ENCODE results near the gene CHMP4B.

DNA sequence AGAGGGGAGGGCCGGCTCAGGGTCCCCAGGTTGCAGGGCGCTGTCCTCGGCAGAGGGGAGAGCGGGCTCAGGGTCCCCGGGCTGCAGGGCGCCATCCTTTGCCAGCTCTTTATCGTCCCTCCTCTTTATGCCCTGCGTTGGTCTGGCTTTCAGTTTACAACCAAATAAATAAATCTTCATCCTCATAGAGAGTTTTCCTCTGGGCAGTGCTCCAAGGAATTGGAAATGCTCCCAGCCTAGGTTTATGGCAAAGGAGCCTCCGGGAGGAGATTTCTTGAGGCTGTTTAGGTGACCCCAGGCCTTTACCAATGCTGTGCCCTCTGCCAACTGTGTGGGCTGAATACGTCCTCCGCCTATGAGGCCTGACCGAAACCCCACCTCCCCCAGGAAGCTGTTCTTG, 60.2 kb downstream of the CHMP4B start:
- TF ChIP-seq, protein P1, sequence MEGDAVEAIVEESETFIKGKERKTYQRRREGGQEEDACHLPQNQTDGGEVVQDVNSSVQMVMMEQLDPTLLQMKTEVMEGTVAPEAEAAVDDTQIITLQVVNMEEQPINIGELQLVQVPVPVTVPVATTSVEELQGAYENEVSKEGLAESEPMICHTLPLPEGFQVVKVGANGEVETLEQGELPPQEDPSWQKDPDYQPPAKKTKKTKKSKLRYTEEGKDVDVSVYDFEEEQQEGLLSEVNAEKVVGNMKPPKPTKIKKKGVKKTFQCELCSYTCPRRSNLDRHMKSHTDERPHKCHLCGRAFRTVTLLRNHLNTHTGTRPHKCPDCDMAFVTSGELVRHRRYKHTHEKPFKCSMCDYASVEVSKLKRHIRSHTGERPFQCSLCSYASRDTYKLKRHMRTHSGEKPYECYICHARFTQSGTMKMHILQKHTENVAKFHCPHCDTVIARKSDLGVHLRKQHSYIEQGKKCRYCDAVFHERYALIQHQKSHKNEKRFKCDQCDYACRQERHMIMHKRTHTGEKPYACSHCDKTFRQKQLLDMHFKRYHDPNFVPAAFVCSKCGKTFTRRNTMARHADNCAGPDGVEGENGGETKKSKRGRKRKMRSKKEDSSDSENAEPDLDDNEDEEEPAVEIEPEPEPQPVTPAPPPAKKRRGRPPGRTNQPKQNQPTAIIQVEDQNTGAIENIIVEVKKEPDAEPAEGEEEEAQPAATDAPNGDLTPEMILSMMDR (IDR thresholded peaks at IDR 0.05), result no peak
- TF ChIP-seq ZNF423 (CRISPR knock-in tag; IDR thresholded peaks at IDR 0.05), result no peak
- no peak for TF ChIP-seq HMGA2 (CRISPR knock-in tag; IDR thresholded peaks at IDR 0.05)
